GM19328 (cell line): ENCODE data around the gene CDC16.
"Not testable (repeated sequence)": the region's sequence is repeated elsewhere in the genome, so short reads cannot be mapped to it uniquely, and the experiment has no call there.

Experiments
- ATAC-seq: cut with Tn5 transposase; IDR thresholded peaks from one replicate; pipeline ENCODE4 v1.9.1; 2021; ENCODE audit warnings: mild to moderate bottlenecking, moderate library complexity; ENCODE audit not compliant: unreplicated experiment

The CDC16 gene

DNA sequence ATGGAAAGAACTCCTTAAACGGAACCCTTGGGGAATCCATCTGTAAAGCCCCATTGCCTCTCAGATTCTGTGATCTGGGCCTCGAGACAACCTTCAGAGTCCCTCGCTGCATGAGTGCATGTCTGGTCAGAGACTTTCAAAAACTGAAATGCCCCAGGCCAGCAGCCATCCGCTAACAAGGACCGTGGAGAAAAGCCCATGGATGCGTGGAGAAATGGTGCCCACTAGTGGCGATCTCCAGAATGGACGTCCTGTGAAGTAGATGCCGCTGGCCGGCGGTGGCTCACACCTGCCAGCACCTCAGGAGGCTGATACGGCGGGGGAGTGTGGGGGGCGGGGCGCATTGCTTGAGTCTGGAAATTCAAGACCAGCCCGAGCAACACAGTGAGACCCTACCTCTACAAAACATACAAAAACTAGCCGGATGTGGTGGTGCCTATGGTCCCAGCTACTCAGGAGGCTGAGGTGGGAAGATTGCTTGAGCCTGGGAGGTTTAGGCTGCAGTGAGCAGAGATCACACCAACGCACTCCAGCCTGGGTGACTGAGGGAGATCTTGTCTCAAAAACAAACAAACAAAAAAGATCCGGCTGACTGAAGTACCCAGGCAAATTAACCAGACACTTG lies 7.9 kb upstream of the CDC16 start:
- no peak for ATAC-seq

DNA sequence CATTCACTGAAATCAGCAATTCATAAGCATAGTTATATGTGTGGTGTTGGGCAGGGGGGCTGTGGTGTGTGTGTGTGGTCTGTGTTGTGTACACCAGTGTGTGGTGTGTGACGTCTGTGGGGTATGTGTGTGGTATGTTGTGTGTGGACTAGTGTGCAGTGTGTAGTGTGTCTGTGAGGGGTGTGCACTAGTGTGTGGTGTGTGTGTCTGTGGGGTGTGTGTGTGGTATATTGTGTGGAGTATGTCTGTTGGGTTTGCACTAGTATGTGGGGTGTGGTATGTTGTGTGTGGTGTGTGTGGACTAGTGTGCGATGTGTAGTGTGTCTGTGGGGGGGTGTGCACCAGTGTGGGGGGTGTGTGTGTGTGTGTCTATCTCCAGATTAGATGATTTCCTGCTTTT lies 7.2 kb upstream of the CDC16 start:
- no peak for ATAC-seq

DNA sequence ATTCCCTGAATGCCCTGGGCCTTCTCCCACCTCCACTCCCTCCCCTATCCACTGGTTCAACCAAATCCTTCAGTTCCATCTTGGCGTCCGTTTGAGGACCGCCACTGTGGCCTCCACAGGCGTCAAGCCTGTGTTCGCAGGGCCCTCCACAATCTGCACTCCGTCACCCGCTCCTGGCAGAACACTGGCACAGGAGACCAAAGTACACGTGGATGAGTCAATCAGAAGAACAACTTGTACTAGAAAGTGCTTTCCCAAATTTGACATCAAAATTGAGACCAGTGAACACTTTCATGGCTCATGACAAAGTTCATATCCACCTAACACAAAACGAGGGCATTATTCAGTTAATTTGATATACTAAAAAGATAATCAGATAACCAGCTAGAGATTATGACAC lies 6.5 kb upstream of the CDC16 start:
- no peak for ATAC-seq

GRCh38 chr13:114229506-114229905 lies 5.2 kb upstream of the CDC16 start:
- ATAC-seq = no peak

DNA sequence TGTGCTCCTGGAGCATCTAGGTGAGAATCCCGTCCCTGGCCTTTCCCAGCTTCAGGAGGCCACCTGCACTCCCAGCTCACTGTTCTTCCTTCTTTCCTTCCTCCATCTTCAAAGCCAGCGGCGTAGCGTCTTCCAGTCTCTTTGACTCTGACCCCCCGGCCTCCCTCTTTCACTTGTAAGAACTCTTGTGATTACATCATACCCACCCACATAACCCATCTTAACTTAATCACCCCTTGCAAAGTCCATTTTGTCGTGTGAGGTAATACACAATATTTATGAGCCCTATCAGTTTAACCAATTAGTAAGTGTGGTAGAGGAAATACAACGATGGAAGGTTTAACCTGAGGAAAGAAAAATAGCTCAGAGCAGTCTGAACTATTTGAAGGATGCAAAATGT lies 4.6 kb upstream of the CDC16 start:
- no peak for ATAC-seq

DNA sequence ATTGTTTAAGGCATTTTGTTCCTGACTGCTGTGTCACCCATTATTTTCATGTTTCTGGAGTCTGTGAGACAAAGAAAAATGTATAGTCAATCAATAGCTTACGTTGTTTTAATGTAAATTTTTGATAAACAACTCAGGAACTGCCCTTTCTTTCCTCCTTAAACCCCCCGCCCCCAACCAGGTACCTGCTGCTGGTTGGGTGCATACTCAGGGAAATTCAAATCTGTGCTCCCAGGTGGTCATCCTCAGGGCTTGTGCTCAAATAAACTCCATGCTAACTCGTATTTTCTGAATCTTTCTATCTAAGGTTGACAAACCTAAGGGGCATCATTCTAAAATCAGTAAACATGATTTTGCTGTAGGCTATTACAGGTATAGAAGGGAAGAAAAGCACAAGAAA lies 4.1 kb upstream of the CDC16 start:
- no peak for ATAC-seq

DNA sequence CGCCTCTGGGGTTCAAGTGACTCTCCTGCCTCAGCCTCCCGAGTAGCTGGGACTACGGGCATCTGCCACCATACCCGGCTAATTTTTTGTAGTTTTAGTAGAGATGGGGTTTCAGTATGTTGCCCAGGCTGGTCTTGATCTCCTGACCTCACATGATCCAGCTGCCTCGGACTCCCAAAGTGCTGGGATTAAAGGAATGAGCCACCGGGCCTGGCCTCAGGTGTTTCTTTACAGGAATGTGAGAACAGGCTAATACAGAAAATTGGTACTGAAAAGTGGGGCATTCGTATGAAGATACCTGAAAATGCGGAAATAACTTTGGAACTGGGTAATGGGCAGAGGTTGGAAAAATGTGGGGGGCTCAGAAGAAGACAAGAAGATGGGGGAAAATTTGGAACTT lies 2.8 kb upstream of the CDC16 start:
- no peak for ATAC-seq

GRCh38 chr13:114234266-114234644 lies 442 bp upstream of the CDC16 start:
- no peak for ATAC-seq

- no peak for ATAC-seq
Observed at GRCh38 chr13:114235697-114236096, 1.0 kb downstream of the CDC16 start.

DNA sequence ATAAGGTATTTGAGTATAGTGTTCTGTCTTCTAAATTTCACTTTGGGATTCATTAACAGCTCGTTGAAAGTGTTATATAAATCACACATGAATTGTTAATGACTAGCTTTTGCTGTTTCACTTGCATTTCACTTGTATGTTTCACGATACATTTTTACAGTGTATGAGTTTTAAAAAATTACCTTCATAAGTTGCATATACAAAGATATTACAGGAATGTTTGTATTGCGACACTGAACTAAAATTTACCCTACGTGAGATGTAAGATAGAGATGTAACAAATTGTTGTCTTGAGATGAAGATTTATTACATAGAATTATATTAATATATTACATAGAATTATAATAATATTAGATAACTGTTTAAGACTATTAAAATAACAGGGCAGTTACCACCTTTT lies 1.5 kb downstream of the CDC16 start:
- no peak for ATAC-seq

DNA sequence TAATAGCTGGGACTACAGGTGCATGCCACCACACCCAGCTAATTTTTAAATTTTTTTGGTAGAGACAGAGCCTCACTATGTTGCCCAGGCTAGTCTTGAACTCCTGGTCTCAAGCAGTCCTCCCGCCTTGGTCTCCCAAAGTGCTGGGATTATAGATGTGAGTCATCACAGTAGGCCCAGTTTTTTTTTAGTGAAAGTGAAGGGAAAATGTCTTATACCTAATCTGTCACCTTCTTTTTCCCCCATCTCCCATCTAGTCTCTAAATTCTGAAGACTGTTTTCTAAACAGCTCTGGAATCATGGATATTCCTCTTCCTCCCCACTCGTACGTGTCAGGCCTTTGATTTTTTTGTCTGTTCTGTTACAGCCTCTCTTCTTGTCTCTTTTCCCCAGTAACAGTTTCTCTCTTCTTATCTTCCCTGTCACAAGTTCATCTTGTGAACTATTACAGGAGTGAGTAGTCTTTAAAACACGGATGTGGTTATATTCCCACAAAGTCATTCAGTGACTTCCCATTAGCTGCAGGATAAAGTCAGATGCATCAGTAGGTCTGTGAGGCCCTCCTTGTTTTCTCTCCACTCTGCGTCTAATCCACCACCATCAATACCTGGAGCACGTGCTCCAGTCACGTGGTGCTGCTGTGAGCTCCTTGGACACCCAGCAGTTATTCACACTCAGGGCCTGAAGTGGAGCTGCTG lies 2.9 kb downstream of the CDC16 start:
- ATAC-seq = no peak

DNA sequence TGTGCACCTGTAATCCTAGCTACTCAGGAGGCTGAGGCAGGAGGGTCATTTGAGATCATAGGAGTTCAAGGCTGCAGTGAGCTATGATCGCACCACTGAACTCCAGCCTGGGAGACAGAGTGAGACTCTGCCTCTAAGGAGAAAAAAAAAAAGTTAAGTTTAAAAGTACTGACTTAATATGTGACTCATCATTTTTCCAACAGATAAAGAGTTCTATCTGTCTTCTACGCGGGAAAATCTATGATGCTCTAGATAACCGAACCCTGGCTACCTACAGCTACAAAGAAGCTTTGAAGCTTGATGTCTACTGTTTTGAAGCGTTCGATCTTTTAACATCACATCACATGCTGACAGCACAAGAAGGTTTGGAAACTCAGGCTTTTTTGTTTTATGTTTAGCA lies 7.2 kb downstream of the CDC16 start:
- ATAC-seq = no peak

DNA sequence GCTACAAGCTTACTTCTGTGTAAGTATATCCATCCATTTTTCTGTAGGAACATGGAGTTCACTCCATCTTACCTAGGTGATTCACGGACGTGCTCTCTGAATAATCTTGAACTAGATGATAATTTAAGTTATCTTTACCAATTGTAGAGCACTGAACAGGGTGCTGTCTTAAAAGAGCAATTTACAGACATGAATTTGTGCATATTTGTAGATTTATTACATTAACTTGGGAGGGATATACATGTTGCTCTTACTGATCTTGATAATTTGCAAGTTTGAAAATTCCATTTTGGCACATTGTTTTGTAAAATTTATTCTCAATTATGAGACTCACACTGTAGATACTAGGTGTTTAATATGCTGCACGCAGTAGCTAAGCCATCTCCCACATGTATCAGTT lies 9.3 kb downstream of the CDC16 start:
- ATAC-seq = no peak

GRCh38 chr13:114244637-114245036 lies 9.9 kb downstream of the CDC16 start:
- ATAC-seq = no peak

DNA sequence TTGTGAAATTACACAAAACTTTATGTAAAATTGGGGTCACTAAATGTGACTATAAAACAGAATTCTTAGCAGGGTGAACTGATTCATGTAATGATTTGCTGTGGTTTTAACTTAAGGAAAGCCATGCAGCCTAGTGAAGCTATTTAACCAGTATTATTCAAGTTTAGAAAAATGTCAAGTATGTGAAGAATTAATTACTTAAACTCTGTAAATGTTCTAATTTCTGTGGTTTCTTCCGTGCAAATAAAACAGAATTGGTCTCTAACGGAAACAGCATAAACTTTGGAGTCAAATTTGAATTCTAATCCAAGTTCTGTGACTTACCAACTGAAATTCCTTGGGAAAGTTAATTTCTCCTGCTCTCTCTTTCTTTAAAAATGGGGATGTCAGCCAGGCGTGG lies 13.3 kb downstream of the CDC16 start:
- no peak for ATAC-seq

GRCh38 chr13:114249077-114249476 lies 14.4 kb downstream of the CDC16 start:
- no peak for ATAC-seq

GRCh38 chr13:114251639-114252440 lies 17.1 kb downstream of the CDC16 start:
- ATAC-seq = not testable (repeated sequence)

GRCh38 chr13:114256547-114256946 lies 21.9 kb downstream of the CDC16 start:
- no peak for ATAC-seq

GRCh38 chr13:114257014-114257413 lies 22.3 kb downstream of the CDC16 start:
- ATAC-seq = no peak

DNA sequence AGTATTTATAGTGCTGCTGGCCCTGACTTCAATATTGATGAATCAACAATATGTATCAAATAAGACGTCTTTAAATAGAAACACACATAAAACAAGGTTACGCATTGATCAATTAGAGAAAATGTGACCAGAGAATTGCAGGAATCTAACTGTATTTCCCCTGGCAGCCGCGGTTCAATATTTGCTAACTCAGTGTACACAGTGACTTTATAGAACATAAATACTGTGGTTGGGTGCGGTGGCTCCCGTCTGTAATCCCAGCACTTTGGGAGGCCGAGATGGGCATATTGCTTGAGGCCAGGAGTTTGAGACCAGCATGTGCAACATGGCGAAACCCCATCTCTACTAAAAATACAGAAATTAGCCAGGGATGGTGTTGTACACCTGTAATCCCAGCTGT lies 23.9 kb downstream of the CDC16 start:
- no peak for ATAC-seq

DNA sequence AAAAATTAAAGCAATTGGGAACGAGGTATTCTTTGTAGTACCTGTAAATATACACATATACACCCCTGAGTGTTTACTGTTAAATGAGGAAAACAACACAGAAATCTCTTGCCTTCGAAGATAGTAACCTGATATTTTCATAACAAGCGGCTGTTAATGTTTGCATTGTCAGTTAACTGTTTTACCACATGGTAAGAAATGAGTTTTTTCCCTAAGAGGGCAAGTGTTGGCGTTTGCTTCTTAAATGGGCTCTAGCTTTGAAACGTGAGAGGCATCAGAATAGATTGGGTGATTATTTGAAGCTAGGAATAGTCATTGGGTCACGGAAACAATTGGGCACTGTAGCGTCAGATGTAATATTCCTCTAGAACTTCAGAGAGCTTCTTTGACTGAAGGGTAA lies 24.7 kb downstream of the CDC16 start:
- ATAC-seq = no peak

GRCh38 chr13:114259974-114260373 lies 25.3 kb downstream of the CDC16 start:
- no peak for ATAC-seq
